SK-N-SH (cell line): ENCODE results near the gene C14orf93. TPM values are rescaled to one million over a fixed set of nuclear protein-coding genes. Genes with fewer than 3 reads are reported as not detected.

Experiments used
- CTCF ChIA-PET: fragments of 300-600, 350-600 bp; formaldehyde crosslinking; extraction: SDS; loops from one replicate; lab custom pipeline; 2021; lab: Yijun Ruan, JAX
- POLR2A ChIA-PET: fragments of 350-600 bp; sonication (Branson Sonifier 250); formaldehyde crosslinking; extraction: SDS; loops from one replicate; lab custom pipeline; 2020; ENCODE audit warnings: antibody characterized with exemption, inconsistent platforms; lab: Yijun Ruan, JAX
- DNase-seq: peaks from one replicate; pipeline ENCODE4 v3.0.0; 2012
- H2AFZ ChIP-seq: fragments of 200-600 bp; sonication (generic); 2 replicates; pipeline ENCODE4 v1.8.1; 2016; ENCODE audit warnings: antibody characterized with exemption, mild to moderate bottlenecking, low read depth
- H3F3A ChIP-seq: fragments of 200-600 bp; sonication (generic); replicated peaks from 2 replicates; pipeline ENCODE3; 2016; ENCODE audit warnings: antibody characterized with exemption, mild to moderate bottlenecking; ENCODE audit not compliant: insufficient read depth
- H3K27ac ChIP-seq, 2 experiments: fragments of 200-500 bp in 1 of 2; fragments of 200-600 bp in 1 of 2; sonication (Bioruptor generic) in 1 of 2; sonication (generic), shearing (Covaris generic) in 1 of 2; 2 replicates each; pipeline versions ENCODE4 v1.5.1 to v1.6.1; 2014 to 2016; ENCODE audit warnings: low read depth in 2 of 2, inconsistent platforms in 1 of 2, low read length in 1 of 2, mild to moderate bottlenecking in 1 of 2, mixed read lengths in 1 of 2
- H3K27me3 ChIP-seq: fragments of 200-600 bp; sonication (generic), shearing (Covaris generic); 2 replicates; pipeline ENCODE4 v1.6.1; 2016; ENCODE audit warnings: mixed run types; ENCODE audit not compliant: insufficient read depth
- H3K36me3 ChIP-seq, 2 experiments: fragments of 200-500 bp in 1 of 2; fragments of 200-600 bp in 1 of 2; sonication (Bioruptor generic) in 1 of 2; sonication (generic) in 1 of 2; replicated peaks in 1 of 2; 2 replicates each; pipeline versions ENCODE3 to v1.5.1; 2014 to 2016; ENCODE audit warnings: low read length in 1 of 2, mild to moderate bottlenecking in 1 of 2; ENCODE audit not compliant: insufficient read depth in 2 of 2, control insufficient read depth in 1 of 2
- H3K4me1 ChIP-seq, 2 experiments: fragments of 200-500 bp in 1 of 2; fragments of 200-600 bp in 1 of 2; sonication (Bioruptor generic) in 1 of 2; sonication (generic), shearing (Covaris generic) in 1 of 2; 2 replicates each; pipeline versions ENCODE4 v1.5.1 to v1.6.1; 2014 to 2016; ENCODE audit warnings: low read depth in 1 of 2, low read length in 1 of 2, mixed run types in 1 of 2; ENCODE audit not compliant: insufficient read depth in 2 of 2, control insufficient read depth in 1 of 2
- H3K4me2 ChIP-seq: fragments of 200-600 bp; sonication (generic), shearing (Covaris generic); 2 replicates; pipeline ENCODE4 v1.6.1; 2017; ENCODE audit warnings: mixed run types
- H3K4me3 ChIP-seq, 2 experiments: fragments of 200-500 bp in 1 of 2; fragments of 200-600 bp in 1 of 2; sonication (Bioruptor generic) in 1 of 2; sonication (generic), shearing (Covaris generic) in 1 of 2; 2 replicates each; pipeline versions ENCODE4 v1.5.1 to v1.8.1; 2014 to 2016; ENCODE audit warnings: low read depth in 2 of 2, inconsistent platforms in 1 of 2, low read length in 1 of 2, mild to moderate bottlenecking in 1 of 2, mixed read lengths in 1 of 2, moderate library complexity in 1 of 2
- H3K79me2 ChIP-seq: fragments of 200-600 bp; sonication (generic); 2 replicates; pipeline ENCODE4 v1.8.1; 2017; ENCODE audit warnings: mild to moderate bottlenecking; ENCODE audit not compliant: insufficient read depth
- H3K9ac ChIP-seq: fragments of 200-600 bp; sonication (generic); 2 replicates; pipeline ENCODE4 v1.6.1; 2017; ENCODE audit warnings: mixed run types
- H3K9me2 ChIP-seq: fragments of 200-600 bp; sonication (generic); 2 replicates; pipeline ENCODE4 v1.6.1; 2017; ENCODE audit warnings: mixed run types
- H3K9me3 ChIP-seq: fragments of 200-600 bp; sonication (generic); 2 replicates; pipeline ENCODE4 v1.6.1; 2017; ENCODE audit warnings: mixed run types, mild to moderate bottlenecking, moderate library complexity
- H4K20me1 ChIP-seq: fragments of 200-600 bp; sonication (generic); 2 replicates; pipeline ENCODE4 v1.6.1; 2017; ENCODE audit warnings: mild to moderate bottlenecking, mixed run types; ENCODE audit not compliant: insufficient read depth
- CHD2 ChIP-seq: fragments of 150-350 bp; IDR thresholded peaks from 2 replicates; pipeline ENCODE4 v1.6.1; 2018; ENCODE audit warnings: low read length; ENCODE audit not compliant: partially characterized antibody
- CTCF ChIP-seq: fragments of 200-600 bp; sonication (generic); IDR thresholded peaks from 2 replicates; pipeline ENCODE4 v1.6.1; 2017; ENCODE audit warnings: antibody characterized with exemption, mild to moderate bottlenecking, moderate library complexity
- ELF1 ChIP-seq: IDR thresholded peaks from 2 replicates; pipeline ENCODE4 v1.4.0; 2012
- EP300 ChIP-seq, 2 experiments: IDR thresholded peaks; 2 replicates each; pipeline versions ENCODE4 v1.4.0 to v1.6.1; 2012; ENCODE audit warnings: borderline replicate concordance in 1 of 2, low read depth in 1 of 2, low read length in 1 of 2
- FOSL2 ChIP-seq: IDR thresholded peaks from 2 replicates; pipeline ENCODE4 v1.4.0; 2012; ENCODE audit warnings: low read depth, mild to moderate bottlenecking, moderate library complexity, borderline replicate concordance
- GABPA ChIP-seq: IDR thresholded peaks from 2 replicates; pipeline ENCODE4 v1.4.0; 2012; ENCODE audit warnings: low read depth, mild to moderate bottlenecking
- GATA2 ChIP-seq: sonication (generic); formaldehyde crosslinking; IDR thresholded peaks from 2 replicates; pipeline ENCODE4 v1.5.0; 2020; ENCODE audit warnings: mild to moderate bottlenecking, missing genetic modification reagents
- NFIC ChIP-seq: IDR thresholded peaks from 2 replicates; pipeline ENCODE4 v1.4.0; 2012; ENCODE audit warnings: borderline replicate concordance
- PBX3 ChIP-seq: IDR thresholded peaks from 2 replicates; pipeline ENCODE4; 2012
- POLR2AphosphoS5 ChIP-seq: IDR thresholded peaks from 2 replicates; pipeline ENCODE4 v1.6.1; 2012; ENCODE audit warnings: low read depth, low read length
- REST ChIP-seq: IDR thresholded peaks from 2 replicates; pipeline ENCODE4 v1.6.1; 2012; ENCODE audit warnings: mild to moderate bottlenecking, low read depth, low read length, moderate library complexity
- TAF1 ChIP-seq: IDR thresholded peaks from 2 replicates; pipeline ENCODE4 v1.6.1; 2012; ENCODE audit warnings: low read depth, mild to moderate bottlenecking, low read length, moderate library complexity, borderline replicate concordance
- USF1 ChIP-seq: IDR thresholded peaks from 2 replicates; pipeline ENCODE4 v1.4.0; 2012; ENCODE audit warnings: low read depth, borderline replicate concordance
- USF2 ChIP-seq: fragments of 150-350 bp; IDR thresholded peaks from 2 replicates; pipeline ENCODE4 v1.6.1; 2017; ENCODE audit warnings: antibody characterized with exemption, low read length, low read depth, borderline replicate concordance
- YY1 ChIP-seq: IDR thresholded peaks from 2 replicates; pipeline ENCODE4 v1.4.0; 2012; ENCODE audit warnings: low read depth, mild to moderate bottlenecking
- WGBS: methylation state at CpG from one replicate; pipeline ENCODE4 v1.1.6; 2017; ENCODE audit warnings: low lambda C conversion rate; 5-methylcytosine and 5-hydroxymethylcytosine counted together
- polyA plus RNA-seq, 3 experiments: library from polyadenylated mRNA; depleted of rRNA; stranded (reverse); fragments of >200 nt; gene quantifications; 2 replicates each; pipeline ENCODE4 v1.2.3, GENCODE V29; 2012

C14orf93 gene
- polyA plus RNA-seq, 1 of the 3 experiments (the other 2 are of a cell fraction) = 9.1 TPM

- 85% methylated on average over 4 of the region's 5 CpGs for WGBS
- ChIA-PET POLR2A (interaction anchor here (1.7 to 2.1 kb wide), 2 partner anchors 45 to 65 kb away, joined by 4 to 5 read pairs; no protein-coding TSS in a partner anchor), CTCF (interaction anchor here (0.7 to 33.1 kb wide), 5 partner anchors 9 to 179 kb away, joined by 3 to 1566 read pairs (median 6); partner anchors contain the start of gene AJUBA)
- H3K9me2 ChIP-seq = no peaks in the 10 kb centered on the region
- H2AFZ ChIP-seq = no peak overlapping the region
- no peak overlapping the region for H3K27ac ChIP-seq
- H3K4me3 ChIP-seq = no peak overlapping the region
- TF ChIP-seq GATA2 (CRISPR knock-in tag) (no peak), USF1 (no peak), FOSL2 (no peak), USF2 (no peak), EP300 (IDR thresholded peaks at IDR 0.05; ENCODE audit: borderline replicate concordance in 1 of 2, low read depth in 1 of 2, low read length in 1 of 2) (no peak), NFIC (no peak), PBX3 (no peak), YY1 (no peak), GABPA (no peak), POLR2AphosphoS5 (no peak), ELF1 (no peak), CHD2 (no peak), TAF1 (no peak), CTCF (no peak), REST (no peak)
- peaks cover 9 to 22% of the 10 kb centered on the region in 2 experiments; a peak in 3 of 4 replicates for H3K4me1 ChIP-seq
- H3K9me3 ChIP-seq = no peaks in the 10 kb centered on the region
- peaks cover 14% of the 10 kb centered on the region for H3F3A ChIP-seq
- H3K27me3 ChIP-seq = no peaks in the 10 kb centered on the region
- no peaks in the 10 kb centered on the region for H3K79me2 ChIP-seq
- DNase-seq = no peak
- no peak overlapping the region for H3K4me2 ChIP-seq
- H4K20me1 ChIP-seq = no peaks in the 10 kb centered on the region
- no peak overlapping the region for H3K9ac ChIP-seq
- H3K36me3 ChIP-seq = peaks cover 0 to 11% of the 10 kb centered on the region in 2 experiments
Measured at GRCh38 chr14:23051141-23052057, 41.5 kb upstream of the C14orf93 start.
